ENCODE data around the gene PKN3.
"Not testable (repeated sequence)": the region's sequence is repeated elsewhere in the genome, so short reads cannot be mapped to it uniquely, and the experiment has no call there.

PKN3 gene

DNA sequence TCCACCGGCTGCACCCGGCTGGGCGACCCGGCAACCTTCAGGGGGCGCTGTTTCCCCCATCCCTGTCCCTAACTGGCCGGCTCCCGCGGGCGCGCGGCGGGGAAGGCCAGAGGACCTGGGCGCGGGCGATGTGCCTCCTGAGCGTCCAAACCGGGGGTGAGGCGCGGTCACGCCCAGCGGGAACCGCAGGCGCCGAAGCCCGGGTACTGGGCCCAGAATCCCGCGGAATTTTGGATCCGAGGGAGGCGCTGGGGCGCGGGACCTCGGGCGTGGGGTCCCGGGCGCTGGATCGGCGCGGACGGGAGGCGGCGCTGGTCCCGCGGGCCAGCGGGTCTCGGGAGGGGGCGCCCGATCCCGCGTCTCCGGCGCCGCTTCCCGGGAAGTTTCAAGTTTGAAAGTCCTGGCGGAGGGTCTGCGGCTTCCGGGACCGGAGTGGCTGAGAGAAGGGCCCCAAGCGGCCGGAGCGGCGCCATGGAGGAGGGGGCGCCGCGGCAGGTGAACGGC lies at the start of gene PKN3:
Gene PKN3 (plus strand): TSS at position 59 of the 504 bp plus-strand sequence. CDS start 413 bp downstream, at position 472.
- DNase-seq (ENCODE audit: low read depth, low spot score), result no peak
- no peaks in the 10 kb centered on the region for H3K9me3 ChIP-seq (ENCODE audit: control insufficient read depth, insufficient read depth, low read length)
- H3K27me3 ChIP-seq (ENCODE audit: control insufficient read depth, insufficient read depth, low read length), result no peaks in the 10 kb centered on the region
- H3K4me3 ChIP-seq (ENCODE audit: low read length), result peak within 1 kb of the TSS; percentile 46; the same call in 1 of the 2 replicates
- no CpG with 5 or more reads among the region's 65 CpGs for WGBS (ENCODE audit: insufficient coverage, insufficient read length)
- peaks cover 5% of the 10 kb centered on the region for H3K36me3 ChIP-seq (ENCODE audit: control insufficient read depth, insufficient read depth, low read length)
- H3K27ac ChIP-seq (ENCODE audit: low read length), result no peak within 1 kb of the TSS
- H3K4me1 ChIP-seq (ENCODE audit: control insufficient read depth, insufficient read depth, low read length), result peaks cover 2% of the 10 kb centered on the region

DNA sequence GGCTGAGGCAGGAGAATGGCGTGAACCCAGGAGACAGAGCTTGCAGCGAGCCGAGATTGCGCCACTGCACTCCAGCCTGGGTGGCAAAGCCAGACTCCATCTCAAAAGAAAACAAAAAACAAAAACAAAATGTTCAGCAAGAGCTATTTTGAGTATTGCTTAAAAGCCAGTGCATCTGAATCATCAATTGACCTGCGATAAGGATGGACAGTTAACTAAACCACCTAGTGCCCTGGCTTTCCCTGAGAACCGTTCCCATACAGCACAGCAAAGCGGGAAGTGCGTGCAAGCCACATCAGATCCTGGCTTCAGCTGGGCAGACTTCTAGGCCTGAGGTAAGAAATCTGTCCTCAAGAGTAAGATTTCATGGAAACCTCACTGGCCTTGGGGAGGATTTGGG lies 48.4 kb upstream of the PKN3 start:
- Histone ChIP-seq H3K9me3 (ENCODE audit: control insufficient read depth, insufficient read depth, low read length) (no peaks in the 10 kb centered on the region), H3K36me3 (ENCODE audit: control insufficient read depth, insufficient read depth, low read length) (no peaks in the 10 kb centered on the region), H3K27me3 (ENCODE audit: control insufficient read depth, insufficient read depth, low read length) (no peaks in the 10 kb centered on the region), H3K4me3 (ENCODE audit: low read length) (no peak overlapping the region), H3K4me1 (ENCODE audit: control insufficient read depth, insufficient read depth, low read length) (no peaks in the 10 kb centered on the region), H3K27ac (ENCODE audit: low read length) (no peak overlapping the region)
- no peak for DNase-seq (ENCODE audit: low read depth, low spot score)
- WGBS (ENCODE audit: insufficient coverage, insufficient read length), result no CpG with 5 or more reads among the region's 8 CpGs

DNA sequence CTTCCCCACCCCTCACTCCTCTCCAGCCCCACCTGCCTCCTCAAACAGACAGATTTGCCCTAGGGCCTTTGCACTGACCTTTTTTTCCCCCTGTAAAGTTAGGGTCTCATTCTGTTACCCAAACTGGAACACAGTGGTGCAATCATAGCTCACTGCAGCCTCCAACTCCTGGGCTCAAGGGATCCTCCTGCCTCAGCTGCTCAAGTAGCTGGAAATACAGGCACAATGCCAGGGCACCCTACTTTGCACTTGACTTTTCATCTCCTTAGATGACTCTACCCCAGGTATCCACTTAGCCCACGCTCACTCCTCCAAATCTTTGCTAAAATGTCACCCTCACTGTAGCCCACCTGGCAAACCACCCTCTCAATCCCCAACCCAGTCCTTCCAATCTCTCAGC lies 47.8 kb upstream of the PKN3 start:
- no peak overlapping the region for H3K27ac ChIP-seq (ENCODE audit: low read length)
- H3K27me3 ChIP-seq (ENCODE audit: control insufficient read depth, insufficient read depth, low read length), result no peaks in the 10 kb centered on the region
- H3K9me3 ChIP-seq (ENCODE audit: control insufficient read depth, insufficient read depth, low read length), result no peaks in the 10 kb centered on the region
- WGBS (ENCODE audit: insufficient coverage, insufficient read length), result no CpG with 5 or more reads among the region's 1 CpG
- DNase-seq (ENCODE audit: low read depth, low spot score), result no peak
- H3K36me3 ChIP-seq (ENCODE audit: control insufficient read depth, insufficient read depth, low read length), result no peaks in the 10 kb centered on the region
- H3K4me3 ChIP-seq (ENCODE audit: low read length), result no peak overlapping the region
- no peaks in the 10 kb centered on the region for H3K4me1 ChIP-seq (ENCODE audit: control insufficient read depth, insufficient read depth, low read length)

DNA sequence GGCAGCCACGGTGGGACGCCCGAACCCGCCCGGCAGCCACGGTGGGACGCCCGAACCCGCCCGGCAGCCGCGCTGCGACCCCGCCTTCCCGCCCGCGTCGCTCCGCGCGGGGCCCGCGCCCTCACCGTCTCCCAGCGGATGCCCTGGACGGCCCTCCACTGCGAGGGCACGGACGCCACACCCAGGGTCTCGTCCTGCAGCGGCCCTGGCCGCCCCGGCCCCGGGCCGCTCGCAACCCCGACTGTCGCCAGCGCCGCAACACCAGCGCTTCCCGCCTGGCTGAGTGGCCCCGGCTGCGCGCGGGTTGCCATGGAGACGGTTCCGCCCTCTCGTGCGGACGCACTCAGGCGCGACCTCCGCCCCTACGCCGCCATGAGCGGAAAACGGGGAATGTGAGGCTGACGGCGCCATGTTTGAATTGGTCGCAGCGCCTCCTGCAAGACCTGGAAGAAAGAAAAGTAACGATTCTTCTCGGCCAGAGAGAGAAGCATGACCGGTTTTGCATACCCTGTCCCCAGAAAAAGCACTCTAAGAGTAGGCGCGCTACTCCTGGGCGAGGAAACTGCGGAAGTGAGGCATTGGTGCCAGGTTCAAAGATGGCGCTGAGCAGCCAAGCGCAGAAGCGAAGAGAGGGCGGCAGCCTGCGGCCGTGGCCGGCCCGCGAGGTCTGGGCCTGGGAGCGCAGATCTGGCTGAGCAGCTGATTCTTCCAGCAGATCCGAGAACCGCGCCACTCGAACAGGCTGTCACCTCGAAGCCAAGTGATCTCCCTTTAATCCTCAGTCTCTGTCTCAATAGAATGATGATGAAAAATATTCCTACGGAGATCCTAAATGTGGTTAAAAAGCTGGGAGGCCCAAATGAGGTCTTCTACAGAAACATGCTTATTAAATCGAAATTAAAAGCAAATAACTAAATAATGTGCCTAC lies 45.6 kb upstream of the PKN3 start, which contains the start of gene DYNC2I2:
Gene DYNC2I2 (minus strand): TSS at position 432 of the 928 bp plus-strand sequence. CDS start 121 bp downstream, at position 311.
- DNase-seq (ENCODE audit: low read depth, low spot score), result peak; percentile 83
- peak within 1 kb of the TSS; percentile 80 for H3K4me3 ChIP-seq (ENCODE audit: low read length)
- no peaks in the 10 kb centered on the region for H3K27me3 ChIP-seq (ENCODE audit: control insufficient read depth, insufficient read depth, low read length)
- H3K9me3 ChIP-seq (ENCODE audit: control insufficient read depth, insufficient read depth, low read length), result no peaks in the 10 kb centered on the region
- no CpG with 5 or more reads among the region's 86 CpGs for WGBS (ENCODE audit: insufficient coverage, insufficient read length)
- H3K36me3 ChIP-seq (ENCODE audit: control insufficient read depth, insufficient read depth, low read length), result no peaks in the 10 kb centered on the region
- H3K4me1 ChIP-seq (ENCODE audit: control insufficient read depth, insufficient read depth, low read length), result no peaks in the 10 kb centered on the region
- no peak within 1 kb of the TSS for H3K27ac ChIP-seq (ENCODE audit: low read length)

DNA sequence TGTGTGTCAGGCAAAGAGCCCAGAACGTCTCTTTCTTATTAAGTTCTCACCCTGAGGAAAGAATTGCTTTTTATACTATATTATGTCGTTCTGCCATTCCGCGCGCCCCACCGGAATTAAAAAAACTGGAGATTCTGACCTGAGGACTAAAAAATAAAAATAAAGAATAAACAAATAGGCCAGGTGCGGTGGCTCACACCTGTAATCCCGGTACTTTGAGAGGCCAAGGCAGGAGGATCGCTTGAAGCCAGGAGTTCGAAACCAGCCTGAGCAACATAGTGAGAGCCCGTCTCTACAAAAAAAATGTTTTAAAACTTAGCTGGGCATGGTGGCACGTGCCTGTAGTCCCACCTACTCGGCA lies 45.0 kb upstream of the PKN3 start:
- no peak for DNase-seq (ENCODE audit: low read depth, low spot score)
- Histone ChIP-seq H3K36me3 (ENCODE audit: control insufficient read depth, insufficient read depth, low read length) (no peaks in the 10 kb centered on the region), H3K9me3 (ENCODE audit: control insufficient read depth, insufficient read depth, low read length) (no peaks in the 10 kb centered on the region), H3K4me1 (ENCODE audit: control insufficient read depth, insufficient read depth, low read length) (no peaks in the 10 kb centered on the region), H3K27me3 (ENCODE audit: control insufficient read depth, insufficient read depth, low read length) (no peaks in the 10 kb centered on the region), H3K27ac (ENCODE audit: low read length) (no peak overlapping the region), H3K4me3 (ENCODE audit: low read length) (no peak overlapping the region)
- no CpG with 5 or more reads among the region's 13 CpGs for WGBS (ENCODE audit: insufficient coverage, insufficient read length)

DNA sequence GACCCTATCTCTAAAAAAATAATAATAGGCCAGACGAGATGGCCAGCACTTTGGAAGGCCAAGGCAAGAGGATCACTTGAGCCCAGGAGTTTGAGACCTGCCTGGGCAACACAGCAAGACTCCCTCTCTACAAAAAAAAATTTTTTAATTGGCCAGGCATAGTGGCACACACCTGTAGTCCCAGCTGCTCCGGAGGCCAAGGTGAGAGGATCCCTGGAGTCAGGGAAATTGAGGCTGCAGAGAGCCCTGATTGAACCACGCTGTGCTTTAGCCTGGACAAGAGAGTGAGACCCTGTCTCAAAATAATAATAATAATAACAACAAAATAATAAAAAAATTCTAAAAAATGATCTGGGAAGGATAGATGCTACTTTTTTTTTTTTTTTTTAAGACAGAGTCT lies 44.5 kb upstream of the PKN3 start:
- Histone ChIP-seq H3K4me3 (ENCODE audit: low read length) (no peak overlapping the region), H3K4me1 (ENCODE audit: control insufficient read depth, insufficient read depth, low read length) (no peaks in the 10 kb centered on the region), H3K9me3 (ENCODE audit: control insufficient read depth, insufficient read depth, low read length) (no peaks in the 10 kb centered on the region), H3K36me3 (ENCODE audit: control insufficient read depth, insufficient read depth, low read length) (no peaks in the 10 kb centered on the region), H3K27ac (ENCODE audit: low read length) (no peak overlapping the region), H3K27me3 (ENCODE audit: control insufficient read depth, insufficient read depth, low read length) (no peaks in the 10 kb centered on the region)
- DNase-seq (ENCODE audit: low read depth, low spot score), result no peak
- no CpG with 5 or more reads among the region's 3 CpGs for WGBS (ENCODE audit: insufficient coverage, insufficient read length)

DNA sequence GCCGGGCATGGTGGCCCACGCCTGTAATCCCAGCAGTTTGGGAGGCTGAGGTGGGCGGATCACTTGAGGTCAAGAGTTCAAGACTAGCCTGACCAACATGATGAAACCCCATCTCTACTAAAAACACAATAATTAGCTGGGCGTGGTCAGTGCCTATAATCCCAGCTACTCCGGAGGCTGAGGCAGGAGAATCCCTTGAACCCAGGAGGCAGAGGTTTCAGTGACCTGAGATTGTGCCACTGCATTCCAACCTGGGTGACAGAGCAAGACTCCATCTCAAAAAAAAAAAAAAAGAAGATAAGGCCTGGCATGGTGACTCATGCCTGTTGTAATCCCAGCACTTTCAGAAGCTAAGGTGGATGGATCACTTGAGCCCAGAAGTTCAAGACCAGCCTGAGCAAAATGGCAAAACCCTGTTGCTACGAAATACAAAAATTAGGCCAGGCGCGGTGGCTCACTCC lies 35.8 kb upstream of the PKN3 start:
- not testable (repeated sequence) for H3K27ac ChIP-seq (ENCODE audit: low read length); H3K9me3 ChIP-seq (ENCODE audit: control insufficient read depth, insufficient read depth, low read length); H3K27me3 ChIP-seq (ENCODE audit: control insufficient read depth, insufficient read depth, low read length); H3K4me3 ChIP-seq (ENCODE audit: low read length); H3K4me1 ChIP-seq (ENCODE audit: control insufficient read depth, insufficient read depth, low read length); H3K36me3 ChIP-seq (ENCODE audit: control insufficient read depth, insufficient read depth, low read length); DNase-seq (ENCODE audit: low read depth, low spot score)
- no CpG with 5 or more reads among the region's 8 CpGs for WGBS (ENCODE audit: insufficient coverage, insufficient read length)

DNA sequence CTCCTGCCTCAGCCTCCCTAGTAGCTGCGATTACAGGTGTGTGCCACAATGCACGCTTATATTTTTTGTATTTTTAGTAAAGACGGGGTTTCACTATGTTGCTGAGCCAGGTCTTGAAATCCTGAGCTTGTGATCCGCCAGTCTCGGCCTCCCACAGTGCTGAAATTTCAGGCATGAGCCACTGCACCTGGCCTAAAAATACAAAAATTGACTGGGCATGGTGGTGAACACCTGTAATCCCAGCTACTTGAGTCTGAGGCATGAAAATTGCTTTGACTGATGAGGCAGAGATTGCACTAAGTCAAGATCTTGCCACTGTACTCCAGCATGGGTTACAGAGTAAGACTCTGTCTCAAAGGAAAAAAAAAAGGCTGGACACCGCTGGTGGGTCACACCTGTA lies 32.5 kb upstream of the PKN3 start:
- no peaks in the 10 kb centered on the region for H3K9me3 ChIP-seq (ENCODE audit: control insufficient read depth, insufficient read depth, low read length)
- WGBS (ENCODE audit: insufficient coverage, insufficient read length), result no CpG with 5 or more reads among the region's 6 CpGs
- no peak for DNase-seq (ENCODE audit: low read depth, low spot score)
- no peaks in the 10 kb centered on the region for H3K36me3 ChIP-seq (ENCODE audit: control insufficient read depth, insufficient read depth, low read length)
- no peak overlapping the region for H3K4me3 ChIP-seq (ENCODE audit: low read length)
- no peaks in the 10 kb centered on the region for H3K4me1 ChIP-seq (ENCODE audit: control insufficient read depth, insufficient read depth, low read length)
- no peaks in the 10 kb centered on the region for H3K27me3 ChIP-seq (ENCODE audit: control insufficient read depth, insufficient read depth, low read length)
- H3K27ac ChIP-seq (ENCODE audit: low read length), result no peak overlapping the region

DNA sequence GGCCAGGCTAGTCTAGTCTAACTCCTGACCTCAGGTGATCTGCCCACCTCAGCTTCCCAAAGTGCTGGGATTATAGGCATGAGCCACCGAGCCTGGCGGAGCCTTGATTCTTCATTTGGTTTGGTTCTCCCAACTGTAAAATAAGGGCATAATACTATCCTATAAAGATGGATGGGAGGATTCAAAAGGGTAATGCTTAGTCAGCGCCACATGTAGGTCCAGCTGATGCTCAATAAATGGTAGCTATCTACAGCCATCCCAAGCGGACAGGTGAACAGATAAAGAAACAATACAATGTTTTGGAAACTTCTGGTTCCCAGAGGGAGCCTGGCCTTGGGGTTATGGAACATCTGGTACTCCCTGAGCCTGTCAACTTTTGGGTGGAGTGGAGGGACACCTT lies 26.9 kb upstream of the PKN3 start:
- WGBS (ENCODE audit: insufficient coverage, insufficient read length), result no CpG with 5 or more reads among the region's 4 CpGs
- H3K4me3 ChIP-seq (ENCODE audit: low read length), result no peak overlapping the region

DNA sequence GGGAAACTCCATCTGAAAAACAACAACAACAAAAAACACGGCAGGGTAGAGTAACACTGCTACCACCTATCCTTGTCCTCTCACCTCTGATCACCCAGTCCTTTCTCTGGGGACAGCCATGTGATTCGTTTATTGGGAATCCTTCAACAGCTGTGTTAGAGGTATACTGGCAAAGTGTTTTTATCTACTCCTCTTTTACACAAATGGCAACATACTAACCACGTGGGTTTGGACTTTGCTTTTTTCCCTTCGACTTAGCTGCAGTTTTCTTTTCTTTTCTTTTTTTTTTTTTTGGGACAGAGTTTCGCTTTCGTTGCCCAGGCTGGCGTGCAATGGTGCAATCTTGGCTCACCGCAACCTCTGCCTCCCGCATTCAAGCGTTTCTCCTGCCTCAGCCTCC lies 24.5 kb upstream of the PKN3 start:
- WGBS (ENCODE audit: insufficient coverage, insufficient read length), result no CpG with 5 or more reads among the region's 10 CpGs
- Histone ChIP-seq H3K27me3 (ENCODE audit: control insufficient read depth, insufficient read depth, low read length) (no peaks in the 10 kb centered on the region), H3K4me3 (ENCODE audit: low read length) (no peak overlapping the region), H3K36me3 (ENCODE audit: control insufficient read depth, insufficient read depth, low read length) (no peaks in the 10 kb centered on the region), H3K4me1 (ENCODE audit: control insufficient read depth, insufficient read depth, low read length) (no peaks in the 10 kb centered on the region), H3K27ac (ENCODE audit: low read length) (no peak overlapping the region), H3K9me3 (ENCODE audit: control insufficient read depth, insufficient read depth, low read length) (no peaks in the 10 kb centered on the region)
- DNase-seq (ENCODE audit: low read depth, low spot score), result no peak

More for the DNA sequence above, 26.9 kb upstream of the PKN3 start:
- Histone ChIP-seq H3K9me3 (ENCODE audit: control insufficient read depth, insufficient read depth, low read length) (no peaks in the 10 kb centered on the region), H3K27me3 (ENCODE audit: control insufficient read depth, insufficient read depth, low read length) (no peaks in the 10 kb centered on the region), H3K4me1 (ENCODE audit: control insufficient read depth, insufficient read depth, low read length) (no peaks in the 10 kb centered on the region), H3K36me3 (ENCODE audit: control insufficient read depth, insufficient read depth, low read length) (no peaks in the 10 kb centered on the region), H3K27ac (ENCODE audit: low read length) (no peak overlapping the region)
- DNase-seq (ENCODE audit: low read depth, low spot score), result no peak

Measured in iPS DF 6.9 (cell line).